ENCODE data around the gene SYT4. TPM values are rescaled to one million over a fixed set of nuclear protein-coding genes. Genes with fewer than 3 reads are reported as not detected.
"Not testable (repeated sequence)": the region's sequence is repeated elsewhere in the genome, so short reads cannot be mapped to it uniquely, and the experiment has no call there.

Gene SYT4
- total RNA-seq, 2 experiments from 2014 or later: 0.31 TPM; not detected in 1

- no peak for ATAC-seq (ENCODE audit: poor library complexity)
- CTCF ChIA-PET: no interaction called here
- no peak for DNase-seq
These were observed 35.6 kb upstream of the SYT4 start for GRCh38 chr18:43312891-43313290.

GRCh38 chr18:43310239-43310638 is 32.9 kb upstream of the SYT4 start:
- Histone ChIP-seq H3K27ac (ENCODE audit: low read depth in 1 of 2, low read length in 2 of 2) (no peak overlapping the region), H3K9me3 (ENCODE audit: control insufficient read depth in 1 of 2, insufficient read depth in 1 of 2, low read length in 2 of 2) (no peaks in the 10 kb centered on the region), H3K27me3 (ENCODE audit: control insufficient read depth in 1 of 2, insufficient read depth in 2 of 2, low read length in 2 of 2) (no peaks in the 10 kb centered on the region), H3K4me1 (ENCODE audit: insufficient read depth, low read length) (no peaks in the 10 kb centered on the region), H3K4me3 (ENCODE audit: low read length) (no peak overlapping the region), H3K36me3 (ENCODE audit: insufficient read depth, low read length) (no peaks in the 10 kb centered on the region)
- POLR2A ChIA-PET: no interaction called here
- DNase-seq (no peak), ATAC-seq (ENCODE audit: poor library complexity) (no peak)
- TF ChIP-seq CTCF (IDR thresholded peaks at IDR 0.05): no peak
- no peak overlapping the region for H3K27ac Mint-ChIP-seq
- H3K4me3 Mint-ChIP-seq: no peak overlapping the region
- H3K27me3 Mint-ChIP-seq: no peaks in the 10 kb centered on the region
- H3K4me1 Mint-ChIP-seq (ENCODE audit: low read depth): no peaks in the 10 kb centered on the region
- intact Hi-C loops (cut with DNase I, micrococcal nuclease): no loop called here
- no peaks in the 10 kb centered on the region for H3K36me3 Mint-ChIP-seq (ENCODE audit: low read depth)
- no peaks in the 10 kb centered on the region for H3K9me3 Mint-ChIP-seq
- CTCF ChIA-PET: no interaction called here

More at GRCh38 chr18:43312891-43313290, 35.6 kb upstream of the SYT4 start:
- Mint-ChIP-seq H3K36me3 (ENCODE audit: low read depth) (no peaks in the 10 kb centered on the region), H3K4me1 (ENCODE audit: low read depth) (no peaks in the 10 kb centered on the region), H3K4me3 (no peak overlapping the region), H3K27ac (no peak overlapping the region), H3K9me3 (no peaks in the 10 kb centered on the region), H3K27me3 (no peaks in the 10 kb centered on the region)
- no peak overlapping the region for H3K27ac ChIP-seq (ENCODE audit: low read depth in 1 of 2, low read length in 2 of 2)
- no peak overlapping the region for H3K4me3 ChIP-seq (ENCODE audit: low read length)
- no peaks in the 10 kb centered on the region for H3K9me3 ChIP-seq (ENCODE audit: control insufficient read depth in 1 of 2, insufficient read depth in 1 of 2, low read length in 2 of 2)
- no peak for TF ChIP-seq CTCF (IDR thresholded peaks at IDR 0.05)
- no peaks in the 10 kb centered on the region for H3K27me3 ChIP-seq (ENCODE audit: control insufficient read depth in 1 of 2, insufficient read depth in 2 of 2, low read length in 2 of 2)
- intact Hi-C loops (cut with DNase I, micrococcal nuclease): no loop called here
- POLR2A ChIA-PET: no interaction called here
- H3K36me3 ChIP-seq (ENCODE audit: insufficient read depth, low read length): no peaks in the 10 kb centered on the region
- no peaks in the 10 kb centered on the region for H3K4me1 ChIP-seq (ENCODE audit: insufficient read depth, low read length)

- H3K9me3 Mint-ChIP-seq: no peaks in the 10 kb centered on the region
- TF ChIP-seq CTCF (IDR thresholded peaks at IDR 0.05): no peak
These were observed 26.1 kb upstream of the SYT4 start for GRCh38 chr18:43303376-43303775.

GRCh38 chr18:43286187-43286586 is 8.9 kb upstream of the SYT4 start:
- not testable (repeated sequence) for H3K4me1 Mint-ChIP-seq (ENCODE audit: low read depth)

More at GRCh38 chr18:43303376-43303775, 26.1 kb upstream of the SYT4 start:
- H3K27ac ChIP-seq (ENCODE audit: low read depth in 1 of 2, low read length in 2 of 2): no peak overlapping the region
- no peaks in the 10 kb centered on the region for H3K4me1 ChIP-seq (ENCODE audit: insufficient read depth, low read length)
- intact Hi-C loops (cut with DNase I, micrococcal nuclease): no loop called here
- no peaks in the 10 kb centered on the region for H3K4me1 Mint-ChIP-seq (ENCODE audit: low read depth)
- no peaks in the 10 kb centered on the region for H3K9me3 ChIP-seq (ENCODE audit: control insufficient read depth in 1 of 2, insufficient read depth in 1 of 2, low read length in 2 of 2)
- no peaks in the 10 kb centered on the region for H3K36me3 ChIP-seq (ENCODE audit: insufficient read depth, low read length)
- ChIA-PET CTCF (no interaction called here), POLR2A (no interaction called here)
- H3K27me3 ChIP-seq (ENCODE audit: control insufficient read depth in 1 of 2, insufficient read depth in 2 of 2, low read length in 2 of 2): no peaks in the 10 kb centered on the region
- DNase-seq (no peak), ATAC-seq (ENCODE audit: poor library complexity) (no peak)
- H3K27me3 Mint-ChIP-seq: no peaks in the 10 kb centered on the region
- no peak overlapping the region for H3K4me3 ChIP-seq (ENCODE audit: low read length)
- H3K4me3 Mint-ChIP-seq: no peak overlapping the region
- H3K27ac Mint-ChIP-seq: no peak overlapping the region
- H3K36me3 Mint-ChIP-seq (ENCODE audit: low read depth): no peaks in the 10 kb centered on the region

More at GRCh38 chr18:43286187-43286586, 8.9 kb upstream of the SYT4 start:
- H3K9me3 ChIP-seq (ENCODE audit: control insufficient read depth in 1 of 2, insufficient read depth in 1 of 2, low read length in 2 of 2): peaks cover 0 to 10% of the 10 kb centered on the region in 2 experiments
- DNase-seq; CTCF ChIA-PET; H3K36me3 ChIP-seq (ENCODE audit: insufficient read depth, low read length); intact Hi-C loops (cut with DNase I, micrococcal nuclease); H3K4me3 Mint-ChIP-seq; H3K27ac ChIP-seq (ENCODE audit: low read depth in 1 of 2, low read length in 2 of 2); H3K4me1 ChIP-seq (ENCODE audit: insufficient read depth, low read length); H3K27ac Mint-ChIP-seq; H3K9me3 Mint-ChIP-seq; H3K27me3 ChIP-seq (ENCODE audit: control insufficient read depth in 1 of 2, insufficient read depth in 2 of 2, low read length in 2 of 2); H3K4me3 ChIP-seq (ENCODE audit: low read length); H3K27me3 Mint-ChIP-seq; H3K36me3 Mint-ChIP-seq (ENCODE audit: low read depth); POLR2A ChIA-PET; ATAC-seq (ENCODE audit: poor library complexity): not testable (repeated sequence)

All from CD4-positive, alpha-beta T cell (primary cell).